H1 (cell line): Measurements from ENCODE around the gene LMAN1L. TPM values are rescaled to one million over a fixed set of nuclear protein-coding genes. Genes with fewer than 3 reads are reported as not detected.

Experiments used
- SRF ChIP-seq: IDR thresholded peaks from 2 replicates; pipeline ENCODE4 v1.6.1; 2011; ENCODE audit warnings: mild to moderate bottlenecking, low read depth, low read length, moderate library complexity
- polyA plus RNA-seq, 7 experiments: library from polyadenylated mRNA; depleted of rRNA in 3 of 7; stranded (reverse) in 5 of 7; unstranded in 2 of 7; fragments of >200 nt in 5 of 7; fragments of 200-250 nt in 2 of 7; gene quantifications; 1 replicate in 5 of 7; 2 replicates in 1 of 7; 4 replicates in 1 of 7; pipeline versions ENCODE4 v1.2.1 to v1.2.3, GENCODE V29; 2011 to 2013; ENCODE audit warnings: missing spikeins in 2 of 7, mixed read lengths in 2 of 7
- total RNA-seq: library from RNA; stranded (reverse); fragmentation: NEBNext Ultra II Directional; extraction: Animal tissue kit (Norgen Biotek cat#: 25700); gene quantifications from 2 replicates; pipeline ENCODE4 v1.2.1, GENCODE V29; 2021

LMAN1L gene
- total and polyA plus RNA-seq, 2 of the 8 experiments (the other 6 are each of a cell fraction or from before 2014, with no cell fraction given): not detected

- no peak for TF ChIP-seq SRF
- TF ChIP-seq, all 59 proteins: peak for 0
These were observed 31.9 kb downstream of the LMAN1L start (continued) for GRCh38 chr15:74844319-74845207.
